ENCODE data around the gene AGBL4. TPM values are rescaled to one million over a fixed set of nuclear protein-coding genes. Genes with fewer than 3 reads are reported as not detected.

AGBL4 gene
- polyA plus RNA-seq, 1 experiment: not detected

- no peak for DNase-seq (ENCODE audit: low read depth, low spot score)
- ChIA-PET CTCF (no interaction called here), POLR2A (no interaction called here)
- Histone ChIP-seq H3K4me3 (ENCODE audit: low read depth, low read length) (no peak overlapping the region), H3K27ac (ENCODE audit: low read depth, low read length) (no peak overlapping the region), H3K27me3 (ENCODE audit: control insufficient read depth, insufficient read depth, low read length) (no peaks in the 10 kb centered on the region), H3K9me3 (ENCODE audit: control insufficient read depth, insufficient read depth, low read length) (no peaks in the 10 kb centered on the region)
- no peak for TF ChIP-seq CTCF (IDR thresholded peaks at IDR 0.05; ENCODE audit: low read depth, low read length)
Measured at GRCh38 chr1:48937732-48938131, 1086.0 kb downstream of the AGBL4 start.

GRCh38 chr1:48936436-48936835 is 1087.3 kb downstream of the AGBL4 start:
- DNase-seq (ENCODE audit: low read depth, low spot score): no peak
- Histone ChIP-seq H3K27me3 (ENCODE audit: control insufficient read depth, insufficient read depth, low read length) (no peaks in the 10 kb centered on the region), H3K4me3 (ENCODE audit: low read depth, low read length) (no peak overlapping the region), H3K9me3 (ENCODE audit: control insufficient read depth, insufficient read depth, low read length) (no peaks in the 10 kb centered on the region), H3K27ac (ENCODE audit: low read depth, low read length) (no peak overlapping the region)
- ChIA-PET POLR2A (no interaction called here), CTCF (no interaction called here)
- no peak for TF ChIP-seq CTCF (IDR thresholded peaks at IDR 0.05; ENCODE audit: low read depth, low read length)

GRCh38 chr1:48932366-48932765 is 1091.4 kb downstream of the AGBL4 start:
- no peak for TF ChIP-seq CTCF (IDR thresholded peaks at IDR 0.05; ENCODE audit: low read depth, low read length)
- Histone ChIP-seq H3K4me3 (ENCODE audit: low read depth, low read length) (no peak overlapping the region), H3K9me3 (ENCODE audit: control insufficient read depth, insufficient read depth, low read length) (no peaks in the 10 kb centered on the region), H3K27me3 (ENCODE audit: control insufficient read depth, insufficient read depth, low read length) (no peaks in the 10 kb centered on the region), H3K27ac (ENCODE audit: low read depth, low read length) (no peak overlapping the region)
- CTCF ChIA-PET: no interaction called here
- POLR2A ChIA-PET: no interaction called here
- no peak for DNase-seq (ENCODE audit: low read depth, low spot score)

GRCh38 chr1:48931506-48932192 is 1092.1 kb downstream of the AGBL4 start:
- ChIA-PET POLR2A (no interaction called here), CTCF (no interaction called here)
- Histone ChIP-seq H3K27me3 (ENCODE audit: control insufficient read depth, insufficient read depth, low read length) (no peaks in the 10 kb centered on the region), H3K27ac (ENCODE audit: low read depth, low read length) (no peak overlapping the region), H3K4me3 (ENCODE audit: low read depth, low read length) (no peak overlapping the region), H3K9me3 (ENCODE audit: control insufficient read depth, insufficient read depth, low read length) (no peaks in the 10 kb centered on the region)
- DNase-seq (ENCODE audit: low read depth, low spot score): no peak
- TF ChIP-seq CTCF (IDR thresholded peaks at IDR 0.05; ENCODE audit: low read depth, low read length): no peak

GRCh38 chr1:48930011-48930410 is 1093.7 kb downstream of the AGBL4 start:
- H3K27me3 ChIP-seq (ENCODE audit: control insufficient read depth, insufficient read depth, low read length): no peaks in the 10 kb centered on the region
- POLR2A ChIA-PET: no interaction called here
- DNase-seq (ENCODE audit: low read depth, low spot score): no peak

More at GRCh38 chr1:48930011-48930410, 1093.7 kb downstream of the AGBL4 start:
- no peak for TF ChIP-seq CTCF (IDR thresholded peaks at IDR 0.05; ENCODE audit: low read depth, low read length)
- no peak overlapping the region for H3K4me3 ChIP-seq (ENCODE audit: low read depth, low read length)
- no peaks in the 10 kb centered on the region for H3K9me3 ChIP-seq (ENCODE audit: control insufficient read depth, insufficient read depth, low read length)
- CTCF ChIA-PET: no interaction called here
- H3K27ac ChIP-seq (ENCODE audit: low read depth, low read length): no peak overlapping the region

Data from AG04450 (cell line).